ENCODE results near the gene URI1.

URI1 gene

DNA sequence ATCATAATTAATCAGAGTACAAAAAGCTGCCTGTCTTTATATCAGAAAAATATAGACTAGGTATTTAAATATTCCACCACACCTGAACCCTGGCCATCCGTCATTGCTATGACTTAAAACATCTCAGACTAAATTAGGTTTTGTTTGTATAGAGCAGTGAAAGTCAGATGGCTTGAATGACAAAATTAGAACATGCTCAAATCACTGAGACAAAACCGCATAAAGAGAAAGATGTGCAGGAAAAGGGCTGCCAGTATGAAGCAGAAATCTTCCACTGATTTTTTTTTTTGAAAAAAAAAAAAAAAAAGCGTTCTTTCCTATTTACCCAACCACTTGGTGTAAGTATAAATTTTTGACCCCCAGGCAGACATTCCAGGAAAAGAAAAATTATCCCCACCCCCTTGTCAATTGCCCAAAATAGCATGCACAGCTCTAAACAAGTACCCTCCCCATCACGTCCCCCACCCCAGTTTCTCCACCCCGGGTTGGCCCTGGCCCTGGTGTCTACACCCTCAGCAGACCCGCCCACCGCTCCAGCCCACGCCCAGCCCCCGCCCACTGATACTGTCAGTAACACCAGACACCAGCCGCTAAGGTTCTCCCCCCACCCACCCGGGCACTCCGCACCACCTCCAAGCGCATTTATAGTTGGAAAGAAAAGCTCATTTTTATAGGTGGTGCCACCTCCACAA lies 118.6 kb downstream of the URI1 start:
- TF ChIP-seq, protein P1, sequence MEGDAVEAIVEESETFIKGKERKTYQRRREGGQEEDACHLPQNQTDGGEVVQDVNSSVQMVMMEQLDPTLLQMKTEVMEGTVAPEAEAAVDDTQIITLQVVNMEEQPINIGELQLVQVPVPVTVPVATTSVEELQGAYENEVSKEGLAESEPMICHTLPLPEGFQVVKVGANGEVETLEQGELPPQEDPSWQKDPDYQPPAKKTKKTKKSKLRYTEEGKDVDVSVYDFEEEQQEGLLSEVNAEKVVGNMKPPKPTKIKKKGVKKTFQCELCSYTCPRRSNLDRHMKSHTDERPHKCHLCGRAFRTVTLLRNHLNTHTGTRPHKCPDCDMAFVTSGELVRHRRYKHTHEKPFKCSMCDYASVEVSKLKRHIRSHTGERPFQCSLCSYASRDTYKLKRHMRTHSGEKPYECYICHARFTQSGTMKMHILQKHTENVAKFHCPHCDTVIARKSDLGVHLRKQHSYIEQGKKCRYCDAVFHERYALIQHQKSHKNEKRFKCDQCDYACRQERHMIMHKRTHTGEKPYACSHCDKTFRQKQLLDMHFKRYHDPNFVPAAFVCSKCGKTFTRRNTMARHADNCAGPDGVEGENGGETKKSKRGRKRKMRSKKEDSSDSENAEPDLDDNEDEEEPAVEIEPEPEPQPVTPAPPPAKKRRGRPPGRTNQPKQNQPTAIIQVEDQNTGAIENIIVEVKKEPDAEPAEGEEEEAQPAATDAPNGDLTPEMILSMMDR (IDR thresholded peaks at IDR 0.05; ENCODE audit: insufficient read depth, low read depth, low read length, missing control alignments) = no peak
- DNase-seq (ENCODE audit: low read depth) = no peak
- H3K4me3 ChIP-seq (ENCODE audit: low read depth, low read length) = no peak overlapping the region

DNA sequence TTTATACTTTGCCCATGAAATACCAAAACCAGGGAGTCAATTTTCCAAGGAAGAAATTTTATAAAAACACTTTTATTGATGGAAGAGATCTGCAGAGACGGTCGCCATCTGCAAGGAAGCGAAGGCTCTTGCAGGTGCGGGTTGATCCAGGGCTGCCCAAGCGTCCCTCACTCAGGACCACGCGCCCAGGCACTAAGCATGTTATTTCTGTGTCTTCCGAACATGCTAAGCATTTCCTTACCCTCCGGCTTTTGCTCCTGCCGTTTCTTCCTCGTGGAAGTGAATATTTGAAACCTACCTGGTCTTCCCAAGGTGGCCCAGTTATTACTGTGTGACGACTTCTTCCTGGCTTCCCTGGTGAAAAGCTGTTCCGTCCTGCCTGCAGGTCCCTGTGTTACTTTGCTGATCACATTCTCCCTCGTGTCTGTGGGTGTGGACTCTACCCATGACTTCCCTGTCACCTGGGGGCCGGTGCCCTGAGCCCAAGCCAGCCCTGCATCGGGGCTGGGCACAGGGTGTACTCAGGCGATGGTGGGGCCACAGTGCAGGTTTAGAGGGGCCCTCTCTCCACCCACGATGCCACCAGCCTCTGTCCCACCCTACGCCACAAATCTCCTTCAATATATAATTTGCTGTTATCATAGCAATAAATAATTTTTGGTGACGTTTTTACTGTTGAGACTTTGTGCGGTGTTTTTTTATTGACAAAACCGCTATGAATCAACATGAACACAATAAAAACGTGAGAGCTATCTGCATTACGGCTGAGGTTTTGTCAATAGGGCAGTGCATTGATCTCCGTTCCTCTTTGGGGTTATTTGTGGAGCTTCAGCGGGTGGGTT lies 119.4 kb downstream of the URI1 start:
- TF ChIP-seq, protein P1 (IDR thresholded peaks at IDR 0.05; ENCODE audit: insufficient read depth, low read depth, low read length, missing control alignments) = no peak
- DNase-seq (ENCODE audit: low read depth) = no peak
- H3K4me3 ChIP-seq (ENCODE audit: low read depth, low read length) = no peak overlapping the region

DNA sequence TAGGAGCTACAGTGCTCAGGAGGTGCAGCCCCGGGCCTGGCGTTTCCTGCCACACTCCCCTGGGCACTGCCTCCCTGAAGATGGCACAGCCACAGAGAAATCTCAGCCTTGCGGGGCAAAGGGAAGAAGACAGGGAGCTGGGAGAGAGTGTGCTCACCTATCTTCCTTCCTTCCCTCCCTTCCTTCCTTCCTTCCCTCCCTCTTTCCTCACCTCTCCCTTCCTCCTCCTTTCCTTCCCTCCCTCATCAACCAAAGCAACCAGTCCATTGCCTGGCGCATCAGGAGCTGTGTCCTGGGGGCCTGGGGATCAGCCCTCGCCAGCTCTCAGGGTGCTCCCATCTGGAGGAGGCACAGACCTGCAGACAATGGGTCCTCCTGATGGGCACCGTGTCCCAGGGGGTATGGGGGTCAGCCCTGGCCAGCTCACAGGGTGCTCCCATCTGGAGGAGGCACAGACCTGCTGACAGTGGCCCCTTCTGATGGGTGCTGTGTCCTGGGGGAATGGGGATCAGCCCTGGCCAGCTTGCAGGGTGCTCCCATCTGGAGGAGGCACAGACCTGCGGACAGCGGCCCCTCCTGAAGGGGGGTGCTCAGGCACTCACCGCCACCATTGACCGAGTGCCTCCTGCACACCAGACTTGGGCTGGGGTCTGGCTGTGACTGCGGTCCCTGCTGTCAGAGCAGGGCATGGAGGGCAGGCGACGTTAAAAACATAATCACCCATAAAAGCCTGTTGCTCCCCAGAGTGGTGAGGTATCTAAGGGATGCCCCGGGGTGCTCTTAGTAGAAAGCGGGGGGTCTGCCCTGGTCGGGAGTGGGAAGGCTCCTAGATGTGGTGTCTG lies 120.2 kb downstream of the URI1 start:
- no peak overlapping the region for H3K4me3 ChIP-seq (ENCODE audit: low read depth, low read length)
- DNase-seq (ENCODE audit: low read depth) = no peak

DNA sequence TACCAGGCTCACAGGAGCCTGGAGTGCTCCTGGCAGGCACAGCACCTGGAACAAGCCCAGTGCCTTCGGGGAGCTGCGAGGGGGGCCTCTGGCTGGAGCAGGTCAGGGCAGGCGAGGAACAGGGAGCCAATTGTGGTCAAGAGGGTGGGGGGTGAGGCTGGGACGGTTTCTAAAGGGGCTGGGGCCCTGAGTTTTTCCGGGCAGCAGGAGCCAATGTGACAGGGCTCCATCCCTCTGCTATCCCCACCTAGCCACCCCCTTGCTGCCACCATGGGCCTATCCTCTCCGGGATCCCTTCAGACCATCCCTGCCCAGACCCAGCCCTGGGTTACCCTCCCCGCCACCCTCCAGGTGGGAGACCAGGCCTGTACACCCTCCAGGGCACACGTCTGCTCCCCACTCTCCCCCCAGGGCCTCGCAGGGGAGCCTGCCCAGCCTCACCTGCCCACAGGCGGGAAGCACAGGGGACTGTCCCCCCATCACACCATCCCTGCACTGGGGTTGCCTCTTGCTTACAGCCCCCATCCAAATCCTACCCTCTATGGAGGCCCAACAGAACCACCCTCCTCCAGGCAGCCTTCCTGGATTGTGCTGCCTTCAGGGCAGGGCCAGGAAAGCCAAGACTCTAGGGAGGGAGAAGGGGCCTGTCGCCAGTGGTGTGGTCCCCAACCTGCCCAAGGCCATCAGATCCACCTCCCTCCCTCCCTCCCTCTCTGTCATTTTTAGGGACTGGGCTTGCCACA lies 121.0 kb downstream of the URI1 start:
- no peak for DNase-seq (ENCODE audit: low read depth)
- TF ChIP-seq, protein P1 (IDR thresholded peaks at IDR 0.05; ENCODE audit: insufficient read depth, low read depth, low read length, missing control alignments) = no peak
- H3K4me3 ChIP-seq (ENCODE audit: low read depth, low read length) = no peak overlapping the region

More for the DNA sequence above, 120.2 kb downstream of the URI1 start:
- TF ChIP-seq, protein P1 (IDR thresholded peaks at IDR 0.05; ENCODE audit: insufficient read depth, low read depth, low read length, missing control alignments) = no peak

DNA sequence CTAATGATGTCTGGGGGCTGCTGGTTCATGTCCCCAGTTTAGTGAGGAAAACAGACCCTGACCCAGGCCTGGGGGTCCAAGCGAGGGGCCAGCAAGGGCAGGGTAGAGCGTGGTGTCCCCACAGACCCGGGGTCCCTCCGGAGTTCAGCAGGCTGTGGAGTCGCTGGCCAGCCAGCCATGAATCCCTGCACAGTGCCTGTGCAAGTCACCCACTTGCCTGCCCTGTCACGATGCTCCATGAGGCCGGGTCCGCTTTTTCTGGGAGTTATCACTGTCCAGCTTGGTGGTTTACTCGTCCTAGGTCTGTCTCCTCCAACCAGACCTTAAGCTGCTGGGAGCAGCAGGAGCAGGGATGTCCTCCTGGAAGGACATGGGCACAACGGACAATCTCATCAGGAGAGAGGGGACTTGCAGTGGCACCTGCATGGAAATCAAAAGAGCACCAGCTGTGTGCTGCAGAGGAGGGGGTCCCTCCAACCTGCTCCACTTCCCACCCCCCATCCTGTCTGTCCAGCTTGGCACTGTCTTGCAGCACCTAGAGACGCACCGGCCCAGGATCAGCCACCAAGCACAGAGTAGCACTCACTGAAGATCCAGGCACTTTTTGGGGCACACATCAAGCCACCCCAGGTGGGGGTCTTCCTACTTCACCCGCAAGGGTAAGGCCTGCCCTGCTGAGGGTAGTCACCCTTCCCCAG lies 121.8 kb downstream of the URI1 start:
- TF ChIP-seq, protein P1 (IDR thresholded peaks at IDR 0.05; ENCODE audit: insufficient read depth, low read depth, low read length, missing control alignments) = no peak
- H3K4me3 ChIP-seq (ENCODE audit: low read depth, low read length) = no peak overlapping the region
- DNase-seq (ENCODE audit: low read depth) = no peak

DNA sequence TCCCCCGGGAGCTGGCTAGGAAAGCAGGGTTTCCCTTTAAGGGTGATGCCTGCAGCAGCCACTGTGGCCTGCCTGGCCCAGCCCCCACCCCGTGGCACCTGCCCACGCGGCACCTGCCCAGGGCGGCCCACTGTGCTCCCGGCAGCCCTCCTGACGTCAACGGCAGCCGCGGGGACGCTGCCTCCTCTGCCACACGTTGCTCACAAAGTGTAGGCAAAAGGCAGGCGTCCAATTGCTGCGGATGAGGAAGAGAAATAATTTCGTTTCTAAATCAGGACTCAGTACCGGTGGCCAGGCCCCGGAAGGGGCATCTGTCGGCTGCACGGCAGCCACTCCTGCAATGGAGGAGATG lies 122.3 kb downstream of the URI1 start:
- no peak for DNase-seq (ENCODE audit: low read depth)
- H3K4me3 ChIP-seq (ENCODE audit: low read depth, low read length) = no peak overlapping the region
- TF ChIP-seq, protein P1 (IDR thresholded peaks at IDR 0.05; ENCODE audit: insufficient read depth, low read depth, low read length, missing control alignments) = no peak
